NCI-H82 (cell line): Measurements from ENCODE around the gene INTS14.
A peak's percentile ranks its signal among the peaks of the same experiment; 100 is the strongest.
"Not testable (repeated sequence)": the region's sequence is repeated elsewhere in the genome, so short reads cannot be mapped to it uniquely, and the experiment has no call there.

Experiments
- DNase-seq: peaks from one replicate; lab custom pipeline; 2025; lab: John Stamatoyannopoulos, UW

INTS14 gene

DNA sequence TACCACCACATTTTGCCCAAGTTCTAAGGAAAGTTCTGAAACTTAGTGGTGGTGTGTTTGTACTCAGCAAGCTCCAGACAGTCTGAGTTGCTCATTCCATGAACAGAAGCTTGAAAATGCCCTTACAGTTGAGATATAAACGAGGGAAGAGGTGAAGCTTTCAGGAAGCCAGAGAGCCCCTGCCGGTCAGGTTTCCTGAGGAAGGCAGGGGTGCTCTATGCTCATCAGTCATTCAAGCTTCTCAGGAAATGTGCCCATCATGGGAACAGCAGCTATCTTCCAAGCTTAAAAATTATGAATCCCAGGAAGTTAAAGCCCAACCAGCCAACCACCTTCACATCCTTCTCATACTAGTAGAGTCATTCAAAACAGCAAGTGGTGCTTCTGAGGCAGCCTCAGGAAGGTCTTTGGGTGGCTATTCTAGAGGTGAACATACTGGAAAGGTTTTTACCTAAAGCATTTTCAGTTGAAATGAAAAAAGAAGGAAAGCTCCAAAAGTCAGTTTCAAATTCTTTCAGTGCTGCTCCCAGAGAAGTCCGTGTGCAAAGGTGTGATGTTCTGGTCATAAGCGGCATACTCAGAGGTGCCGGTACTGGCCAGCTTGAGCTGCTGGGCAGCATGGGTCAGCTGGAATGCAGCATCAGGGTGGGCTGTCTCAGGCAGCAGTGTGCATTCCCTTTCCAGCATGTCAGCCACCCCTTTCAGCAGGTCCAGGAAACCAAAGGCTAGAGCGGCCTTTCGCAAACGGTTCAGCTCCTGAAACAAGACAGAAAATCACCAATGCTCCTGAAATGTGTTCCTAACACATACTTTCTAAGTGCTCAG lies 31.8 kb downstream of the INTS14 start:
- peak; percentile 24 for DNase-seq

DNA sequence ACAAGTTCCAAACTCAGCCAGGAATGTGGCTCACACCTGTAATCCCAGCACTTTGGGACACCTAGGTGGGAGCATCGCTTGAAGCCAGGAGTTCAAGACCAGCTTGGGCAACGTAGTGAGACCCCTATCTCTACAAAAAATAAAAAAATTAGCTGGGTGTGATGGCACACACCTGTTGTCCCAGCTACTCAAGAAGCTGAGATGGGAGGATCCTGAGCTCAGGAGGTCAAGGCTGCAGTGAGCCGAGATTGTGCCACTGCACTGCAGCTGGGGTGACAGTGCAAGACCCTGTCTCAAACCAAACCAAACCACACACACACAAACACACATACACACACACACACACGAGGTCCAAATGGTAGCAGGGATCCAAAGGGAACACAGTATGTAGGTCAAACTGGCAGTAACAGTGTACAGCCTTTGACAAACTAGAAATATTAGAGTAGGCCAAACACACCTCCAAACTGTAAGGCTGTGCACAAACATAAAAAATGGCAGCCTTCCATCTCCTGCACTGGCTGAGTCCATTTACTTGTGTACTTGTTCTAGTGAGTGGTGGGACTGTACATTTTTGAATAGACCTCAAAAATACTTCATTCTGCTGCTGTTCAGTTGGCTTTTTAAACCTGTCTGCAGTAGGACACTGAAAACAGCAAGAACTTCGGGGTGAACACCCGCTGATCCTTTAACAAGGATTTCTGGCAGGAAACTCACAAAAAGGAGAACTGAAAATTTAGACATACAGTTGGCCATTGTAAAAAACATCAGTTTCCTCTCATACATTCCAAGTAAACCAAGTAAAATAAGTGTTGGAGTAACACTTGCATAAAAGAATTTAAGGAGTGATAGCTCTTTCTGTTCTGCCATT lies 33.6 kb downstream of the INTS14 start:
- DNase-seq, result no peak

GRCh38 chr15:65576664-65577063 lies 34.3 kb downstream of the INTS14 start:
- DNase-seq, result no peak

DNA sequence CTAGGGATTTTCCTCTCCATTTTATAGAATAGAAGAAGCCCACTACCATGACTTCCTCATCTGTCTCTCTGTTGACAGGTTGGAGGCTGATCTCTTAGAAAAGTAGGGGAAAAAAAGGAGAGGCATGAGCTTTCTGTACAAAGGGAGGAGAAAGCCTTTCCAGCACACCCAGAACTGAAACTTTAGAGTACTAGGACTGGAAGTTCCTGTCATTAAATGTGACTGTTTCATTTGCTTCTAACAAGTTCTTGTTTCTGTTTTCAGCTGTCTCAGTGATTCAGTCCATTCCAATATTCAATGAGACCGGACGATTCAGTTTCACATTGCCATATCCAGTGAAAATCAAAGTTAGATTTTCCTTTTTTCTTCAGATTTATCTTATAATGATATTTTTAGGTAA lies 39.0 kb downstream of the INTS14 start:
- no peak for DNase-seq

- DNase-seq, result no peak
These were observed 41.2 kb downstream of the INTS14 start for GRCh38 chr15:65569728-65570127.

DNA sequence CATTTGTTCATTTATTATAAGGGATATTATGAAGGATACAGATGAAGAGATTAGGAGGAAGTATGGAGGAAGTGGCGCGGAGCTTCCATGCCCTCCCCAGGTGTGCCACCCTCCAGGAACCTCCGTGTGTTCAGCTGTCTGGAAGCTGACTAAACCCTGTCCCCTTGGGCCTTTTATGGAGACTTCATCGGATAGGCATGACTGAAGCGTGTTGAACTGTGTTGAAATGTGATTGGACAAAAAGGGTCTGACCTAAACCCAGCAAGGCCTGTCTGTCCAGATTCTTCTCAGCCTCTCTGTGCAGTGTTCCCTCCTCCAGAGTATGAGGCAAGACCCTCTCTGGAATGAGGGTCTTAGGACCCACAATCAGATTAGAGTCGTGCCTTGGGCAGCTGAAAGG lies 49.0 kb downstream of the INTS14 start:
- no peak for DNase-seq

DNA sequence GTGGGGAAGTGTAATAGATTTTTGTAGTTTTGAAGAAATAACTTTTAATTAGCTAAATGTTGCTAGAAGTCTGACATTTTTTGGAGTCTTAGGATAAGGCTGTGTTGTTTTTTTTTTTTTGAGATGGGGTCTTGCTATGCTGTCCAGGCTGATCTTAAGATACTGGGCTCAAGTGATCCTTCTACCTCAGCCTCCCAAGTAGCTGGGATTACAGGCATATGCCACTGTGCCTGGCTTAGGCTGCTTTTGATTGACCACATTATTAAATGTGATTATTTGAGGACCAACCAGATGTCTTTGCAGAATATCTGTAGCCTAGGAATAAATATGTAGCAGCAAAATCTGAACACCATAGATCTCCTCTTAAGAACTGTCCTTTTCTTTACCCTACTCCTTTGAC lies 51.0 kb downstream of the INTS14 start:
- no peak for DNase-seq

DNA sequence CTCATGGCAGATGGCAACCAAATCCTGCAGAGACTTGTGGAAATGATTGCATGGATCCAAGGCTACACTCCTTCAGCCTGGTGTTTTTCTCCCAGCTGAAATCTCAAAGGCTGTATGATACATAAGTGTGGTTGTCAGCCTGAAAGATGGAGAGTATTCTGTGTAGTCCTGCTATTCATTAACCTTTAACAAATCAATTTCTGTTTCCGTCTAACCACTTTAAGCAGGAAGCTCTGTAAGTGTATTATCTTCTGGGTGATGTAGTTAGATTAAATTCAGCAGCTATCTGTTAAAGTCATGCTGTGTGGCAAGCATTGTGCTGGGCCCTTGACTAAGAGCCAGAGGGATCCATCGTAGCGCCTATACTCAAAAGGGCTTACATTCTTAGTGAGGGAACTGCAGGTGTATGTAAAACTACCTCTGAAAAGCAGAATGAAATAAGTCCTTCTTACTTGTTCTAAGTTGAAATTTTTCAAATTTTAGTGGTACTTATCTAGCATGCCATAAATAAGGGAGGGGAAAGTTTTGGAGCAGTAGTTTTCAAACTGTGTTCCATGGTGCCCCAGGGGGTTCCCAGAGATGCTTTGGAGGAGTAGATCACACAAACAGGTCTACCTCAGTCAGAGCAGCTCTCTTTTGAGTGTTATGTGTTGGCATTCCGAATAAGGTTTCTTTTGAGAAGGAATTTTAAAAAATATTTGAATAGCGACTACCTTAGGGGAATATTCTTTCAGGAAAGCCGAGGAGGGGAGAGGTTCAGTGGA lies 51.8 kb downstream of the INTS14 start:
- DNase-seq, result no peak

DNA sequence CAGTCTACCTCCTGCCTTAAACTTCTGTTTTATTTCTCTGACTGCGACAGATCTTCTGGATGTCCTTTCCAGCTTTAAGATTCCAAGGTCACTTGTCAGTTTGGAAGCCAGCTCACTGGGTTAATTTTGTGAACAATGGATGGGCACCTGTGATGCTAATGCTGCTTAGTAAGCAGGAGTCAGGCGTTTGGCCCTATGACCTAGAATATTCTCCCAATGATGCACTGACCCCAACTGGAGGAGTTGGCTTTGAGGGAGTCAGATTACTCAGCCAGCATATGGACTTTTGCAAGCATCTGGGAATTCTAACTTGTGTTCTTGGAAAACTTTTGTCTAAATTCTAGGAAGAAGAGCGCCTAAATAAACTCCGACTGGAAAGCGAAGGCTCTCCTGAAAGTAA lies 52.6 kb downstream of the INTS14 start:
- no peak for DNase-seq

DNA sequence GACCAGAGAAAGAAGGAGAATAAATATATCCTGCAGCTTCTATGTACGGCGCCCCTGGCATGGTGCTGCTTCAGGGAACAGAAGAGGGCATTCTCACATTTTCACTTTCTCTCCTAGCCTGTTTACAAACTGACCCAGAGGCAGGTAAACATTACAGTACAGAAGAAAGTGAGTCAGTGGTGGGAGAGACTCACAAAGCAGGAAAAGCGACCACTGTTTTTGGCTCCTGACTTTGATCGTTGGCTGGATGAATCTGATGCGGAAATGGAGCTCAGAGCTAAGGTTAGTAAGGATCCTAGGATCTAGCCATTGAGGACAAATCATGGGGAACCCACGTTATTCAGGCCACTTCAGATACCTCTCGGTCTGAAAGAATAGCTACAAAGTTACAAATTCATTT lies 54.3 kb downstream of the INTS14 start:
- DNase-seq, result no peak

DNA sequence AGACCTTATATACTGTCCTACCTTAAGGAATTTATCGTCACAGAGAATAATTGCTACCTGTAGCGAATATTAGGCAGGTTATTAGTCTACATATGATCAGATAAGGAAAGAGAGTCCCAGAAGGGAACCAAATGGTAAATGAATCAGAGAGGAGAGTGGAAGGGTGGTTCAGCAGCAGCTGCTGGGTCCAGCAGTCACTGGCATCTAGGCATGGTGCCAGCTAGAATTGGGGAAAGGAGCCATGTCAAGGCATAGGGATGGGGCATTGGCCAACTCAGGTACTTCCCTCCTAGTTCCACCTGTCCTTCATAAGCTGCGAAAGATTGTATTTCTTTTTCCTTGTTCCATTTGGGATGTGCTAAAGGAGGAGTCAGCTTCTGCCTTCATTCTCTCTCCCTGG lies 57.2 kb downstream of the INTS14 start:
- no peak for DNase-seq

- DNase-seq, result not testable (repeated sequence)
These were observed 58.1 kb downstream of the INTS14 start for GRCh38 chr15:65552851-65553250.

DNA sequence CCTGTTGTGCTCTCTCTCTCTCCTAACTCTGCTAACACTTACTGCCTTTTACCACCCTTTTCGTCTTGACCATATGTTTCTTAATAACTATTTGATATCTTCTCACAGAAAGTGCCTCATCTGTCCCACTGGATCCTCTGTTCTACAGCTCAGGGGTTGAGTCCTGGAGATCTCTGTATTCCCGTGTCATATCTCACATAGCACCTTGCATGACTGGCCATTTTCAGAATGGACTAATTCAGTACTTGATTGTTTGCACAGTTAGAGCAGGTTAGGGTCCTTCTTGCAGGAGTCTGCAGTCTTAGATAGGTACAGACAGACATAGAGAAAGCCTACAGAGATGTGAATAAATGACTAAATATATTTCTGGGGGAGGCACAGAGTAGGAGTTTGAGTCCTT lies 59.7 kb downstream of the INTS14 start:
- no peak for DNase-seq

GRCh38 chr15:65550681-65551098 lies 60.2 kb downstream of the INTS14 start:
- no peak for DNase-seq

DNA sequence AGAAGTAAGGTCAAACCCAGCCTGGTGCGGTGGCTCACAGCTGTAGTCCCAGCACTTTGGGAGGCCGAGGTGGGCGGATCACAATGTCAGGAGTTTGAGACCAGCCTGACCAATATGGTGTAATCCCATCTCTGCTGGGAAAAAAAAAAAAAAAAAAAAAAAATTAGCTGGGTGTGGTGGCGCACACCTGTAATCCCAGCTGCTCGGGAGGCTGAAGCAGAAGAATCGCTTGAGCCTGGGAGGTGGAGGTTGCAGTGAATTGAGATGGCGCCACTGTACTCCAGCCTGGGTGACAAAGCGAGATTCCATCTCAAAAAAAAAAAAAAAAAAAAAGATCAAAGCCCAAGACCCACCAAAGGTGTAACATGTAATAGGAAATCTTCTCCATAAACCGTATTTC lies 61.6 kb downstream of the INTS14 start:
- DNase-seq, result not testable (repeated sequence)

GRCh38 chr15:65547841-65548240 lies 63.1 kb downstream of the INTS14 start:
- no peak for DNase-seq

- no peak for DNase-seq
These were observed 69.6 kb downstream of the INTS14 start for GRCh38 chr15:65541231-65541820.

GRCh38 chr15:65540314-65540713 lies 70.6 kb downstream of the INTS14 start:
- no peak for DNase-seq

GRCh38 chr15:65535192-65535591 lies 75.7 kb downstream of the INTS14 start:
- DNase-seq, result no peak

DNA sequence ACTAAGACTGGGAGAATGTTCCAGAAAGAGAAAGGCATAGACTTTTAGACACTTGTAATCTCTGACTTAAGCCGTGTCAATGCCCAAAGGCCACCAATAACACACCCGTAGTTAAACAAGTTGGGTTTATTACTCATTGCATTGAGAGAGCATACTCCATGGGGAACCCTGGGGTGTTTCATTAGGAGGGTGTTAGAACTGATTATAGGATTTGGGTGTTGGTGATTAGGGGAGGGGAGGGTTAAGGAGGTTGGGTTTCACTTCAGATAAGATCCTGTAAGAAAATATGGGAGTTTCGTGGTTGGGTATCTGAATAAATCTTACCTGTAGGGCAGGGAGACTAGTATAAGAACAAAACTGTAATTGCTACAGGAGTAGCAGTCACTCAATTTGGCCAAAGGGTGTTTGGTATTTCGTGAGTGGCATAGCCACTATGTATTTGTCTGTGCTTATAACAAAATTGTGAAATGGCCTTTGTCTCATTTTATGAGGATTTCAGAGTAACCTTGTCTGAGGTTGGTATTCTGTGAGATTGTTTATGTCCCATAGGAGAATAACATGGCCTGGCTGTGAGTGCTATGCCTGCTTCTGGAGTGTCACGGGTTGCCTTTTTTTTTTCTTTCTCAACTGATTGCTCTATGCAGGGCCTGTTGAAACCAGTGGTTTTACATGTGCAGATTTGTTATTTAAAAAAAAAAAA lies 77.7 kb downstream of the INTS14 start:
- peak; percentile 68 for DNase-seq

DNA sequence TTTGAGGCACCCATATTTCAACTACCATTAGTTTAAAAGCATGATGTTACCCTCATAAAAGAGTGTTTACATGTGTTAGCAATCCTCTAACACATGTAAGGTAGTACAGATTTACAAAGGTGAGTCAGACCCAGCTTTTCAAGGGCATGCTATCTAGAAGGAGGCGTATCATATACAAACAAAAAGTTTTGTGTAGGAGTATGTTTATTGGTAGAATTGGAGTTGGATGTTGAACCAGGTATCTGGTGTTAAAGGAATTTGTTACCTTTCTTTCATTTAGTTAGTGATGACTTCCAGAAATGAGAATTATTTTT lies 78.2 kb downstream of the INTS14 start:
- peak; percentile 16 for DNase-seq
